ENCODE results near the gene RIT1. TPM values are rescaled to one million over a fixed set of nuclear protein-coding genes. Genes with fewer than 3 reads are reported as not detected.

RIT1 gene
- total and polyA plus RNA-seq, 2 of the 8 experiments (the other 6 are each of a cell fraction or from before 2014, with no cell fraction given), result 25.3 to 26.8 TPM

- TF ChIP-seq CHD7 (IDR thresholded peaks at IDR 0.05; ENCODE audit: insufficient replicate concordance, low read length), result no peak
- TF ChIP-seq KDM1A (IDR thresholded peaks at IDR 0.05; ENCODE audit: borderline replicate concordance, low read length), result no peak
- TF ChIP-seq SP4 (IDR thresholded peaks at IDR 0.05; ENCODE audit: low read length), result no peak
- no peak for TF ChIP-seq CHD1 (IDR thresholded peaks at IDR 0.05; ENCODE audit: low read depth, low read length)
- no peak for TF ChIP-seq SIRT6 (IDR thresholded peaks at IDR 0.05; ENCODE audit: low read length)
- TF ChIP-seq RNF2 (IDR thresholded peaks at IDR 0.05; ENCODE audit: borderline replicate concordance, low read depth, low read length, missing control alignments, poor library complexity, severe bottlenecking), result no peak
- TF ChIP-seq USF2 (IDR thresholded peaks at IDR 0.05; ENCODE audit: low read length), result no peak
- TF ChIP-seq MAX (IDR thresholded peaks at IDR 0.05), result no peak
- TF ChIP-seq GABPA (IDR thresholded peaks at IDR 0.05; ENCODE audit: borderline replicate concordance, insufficient read depth, low read length), result no peak
- no peak for TF ChIP-seq YY1 (IDR thresholded peaks at IDR 0.05; ENCODE audit: low read depth, low read length)
- TF ChIP-seq CREB1 (IDR thresholded peaks at IDR 0.05), result no peak
Measured at GRCh38 chr1:155925506-155925905, 14.4 kb upstream of the RIT1 start (continued).
